ENCODE measurements around the gene MYO1E.
"Not testable (repeated sequence)": the region's sequence is repeated elsewhere in the genome, so short reads cannot be mapped to it uniquely, and the experiment has no call there.

MYO1E gene

GRCh38 chr15:59372352-59373211 lies at the start of gene MYO1E:
Gene MYO1E, minus strand, starts transcription at chr15:59372871. Its CDS starts 371 bp downstream, at chr15:59372500.
- no peak for DNase-seq (ENCODE audit: low read depth in 2 of 2)

- DNase-seq (ENCODE audit: low read depth in 2 of 2), result no peak
Observed at GRCh38 chr15:59420986-59421618, 48.4 kb upstream of the MYO1E start.

GRCh38 chr15:59420108-59420507 lies 47.4 kb upstream of the MYO1E start:
- DNase-seq (ENCODE audit: low read depth in 2 of 2), result no peak

GRCh38 chr15:59419170-59419569 lies 46.5 kb upstream of the MYO1E start:
- no peak for DNase-seq (ENCODE audit: low read depth in 2 of 2)

GRCh38 chr15:59416816-59417215 lies 44.1 kb upstream of the MYO1E start:
- DNase-seq (ENCODE audit: low read depth in 2 of 2), result no peak

- DNase-seq (ENCODE audit: low read depth in 2 of 2), result no peak
Observed at GRCh38 chr15:59413577-59413976, 40.9 kb upstream of the MYO1E start.

GRCh38 chr15:59410391-59410896 lies 37.8 kb upstream of the MYO1E start:
- no peak for DNase-seq (ENCODE audit: low read depth in 2 of 2)

- no peak for DNase-seq (ENCODE audit: low read depth in 2 of 2)
Observed at GRCh38 chr15:59407946-59408345, 35.3 kb upstream of the MYO1E start.

GRCh38 chr15:59406446-59406845 lies 33.8 kb upstream of the MYO1E start:
- no peak for DNase-seq (ENCODE audit: low read depth in 2 of 2)

- DNase-seq (ENCODE audit: low read depth in 2 of 2), result no peak
Observed at GRCh38 chr15:59405079-59405478, 32.4 kb upstream of the MYO1E start.

- DNase-seq (ENCODE audit: low read depth in 2 of 2), result no peak
Observed at GRCh38 chr15:59401824-59402569, 29.3 kb upstream of the MYO1E start.

- DNase-seq (ENCODE audit: low read depth in 2 of 2), result not testable (repeated sequence)
Observed at GRCh38 chr15:59401051-59401823, 28.6 kb upstream of the MYO1E start.

GRCh38 chr15:59400103-59400813 lies 27.6 kb upstream of the MYO1E start:
- no peak for DNase-seq (ENCODE audit: low read depth in 2 of 2)

GRCh38 chr15:59399465-59400102 lies 26.9 kb upstream of the MYO1E start:
- no peak for DNase-seq (ENCODE audit: low read depth in 2 of 2)

- no peak for DNase-seq (ENCODE audit: low read depth in 2 of 2)
Observed at GRCh38 chr15:59398220-59398619, 25.5 kb upstream of the MYO1E start.

GRCh38 chr15:59396679-59397078 lies 24.0 kb upstream of the MYO1E start:
- no peak for DNase-seq (ENCODE audit: low read depth in 2 of 2)

GRCh38 chr15:59396211-59396610 lies 23.5 kb upstream of the MYO1E start:
- DNase-seq (ENCODE audit: low read depth in 2 of 2), result no peak

- DNase-seq (ENCODE audit: low read depth in 2 of 2), result no peak
Observed at GRCh38 chr15:59394166-59394661, 21.5 kb upstream of the MYO1E start.

- DNase-seq (ENCODE audit: low read depth in 2 of 2), result no peak
Observed at GRCh38 chr15:59392299-59392698, 19.6 kb upstream of the MYO1E start.

- no peak for DNase-seq (ENCODE audit: low read depth in 2 of 2)
Observed at GRCh38 chr15:59388670-59389069, 16.0 kb upstream of the MYO1E start.
